ENCODE data around the gene NTRK2.

The NTRK2 gene

DNA sequence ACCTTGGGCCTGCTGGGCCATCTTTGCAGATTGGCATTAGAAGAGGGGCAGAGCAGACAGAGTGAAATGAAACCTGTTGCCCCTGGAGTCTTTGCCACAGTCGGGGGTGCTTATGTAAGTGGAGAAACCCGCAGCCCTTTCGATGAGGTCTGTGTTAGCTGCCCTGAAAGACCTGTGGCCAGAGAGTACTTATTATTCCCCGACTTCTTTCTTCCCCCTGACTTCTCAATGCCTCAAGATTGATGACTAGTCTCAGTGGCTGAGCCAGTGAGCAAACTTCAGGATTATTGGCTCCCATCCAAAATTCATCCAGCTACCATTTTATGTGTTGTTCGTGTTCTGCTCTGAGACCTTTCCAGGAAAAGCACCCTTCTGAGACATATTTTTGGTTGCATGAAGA, 7.6 kb downstream of the NTRK2 start:
- CTCF ChIA-PET = interaction anchor here (0.7 kb wide), 1 partner anchor 58 kb away, joined by 3 read pairs; no protein-coding TSS in a partner anchor
- H3K27ac ChIP-seq = no peak overlapping the region
- no peak for TF ChIP-seq CTCF (conservative IDR thresholded peaks at IDR 0.05; ENCODE audit: low read depth)
- DNase-seq (ENCODE audit: low spot score) = no peak
- POLR2A ChIA-PET (ENCODE audit: low non-redundant PET) = no interaction called here

- no peak for DNase-seq (ENCODE audit: low spot score)
- ChIA-PET POLR2A (ENCODE audit: low non-redundant PET) (no interaction called here), CTCF (interaction anchor here (0.6 to 0.7 kb wide), 2 partner anchors 311 to 581 kb away, joined by 3 read pairs; no protein-coding TSS in a partner anchor)
- H3K27ac ChIP-seq = no peak overlapping the region
- no peak for TF ChIP-seq CTCF (conservative IDR thresholded peaks at IDR 0.05; ENCODE audit: low read depth)
These were observed 10.0 kb downstream of the NTRK2 start for GRCh38 chr9:84679571-84679970.

GRCh38 chr9:84681516-84682285, 12.2 kb downstream of the NTRK2 start:
- H3K27ac ChIP-seq = no peak overlapping the region
- ChIA-PET CTCF (interaction anchor here (0.6 to 0.7 kb wide), 2 partner anchors 15 to 183 kb away, joined by 3 to 5 read pairs; no protein-coding TSS in a partner anchor), POLR2A (ENCODE audit: low non-redundant PET) (no interaction called here)
- no peak for DNase-seq (ENCODE audit: low spot score)
- no peak for TF ChIP-seq CTCF (conservative IDR thresholded peaks at IDR 0.05; ENCODE audit: low read depth)

GRCh38 chr9:84686068-84686467, 16.5 kb downstream of the NTRK2 start:
- POLR2A ChIA-PET (ENCODE audit: low non-redundant PET) = no interaction called here
- no peak for TF ChIP-seq CTCF (conservative IDR thresholded peaks at IDR 0.05; ENCODE audit: low read depth)
- DNase-seq (ENCODE audit: low spot score) = no peak
- no peak overlapping the region for H3K27ac ChIP-seq
- CTCF ChIA-PET = interaction anchor here (0.5 to 1.0 kb wide), 2 partner anchors 255 to 282 kb away, joined by 3 to 4 read pairs; no protein-coding TSS in a partner anchor

- CTCF ChIA-PET = interaction anchor here (0.7 kb wide), 2 partner anchors 8 to 292 kb away, joined by 3 read pairs; no protein-coding TSS in a partner anchor
- no peak overlapping the region for H3K27ac ChIP-seq
- DNase-seq (ENCODE audit: low spot score) = no peak
- POLR2A ChIA-PET (ENCODE audit: low non-redundant PET) = no interaction called here
- TF ChIP-seq CTCF (conservative IDR thresholded peaks at IDR 0.05; ENCODE audit: low read depth) = no peak
These were observed 19.4 kb downstream of the NTRK2 start for GRCh38 chr9:84688956-84689355.

- no peak for TF ChIP-seq CTCF (conservative IDR thresholded peaks at IDR 0.05; ENCODE audit: low read depth)
- no peak for DNase-seq (ENCODE audit: low spot score)
- no peak overlapping the region for H3K27ac ChIP-seq
- ChIA-PET CTCF (interaction anchor here (0.7 kb wide), 1 partner anchor 23 kb away, joined by 3 read pairs; no protein-coding TSS in a partner anchor), POLR2A (ENCODE audit: low non-redundant PET) (no interaction called here)
These were observed 22.1 kb downstream of the NTRK2 start for GRCh38 chr9:84691634-84692033.
